HepG2 (cell line): Measurements from ENCODE around the gene TUBA4B. TPM values are rescaled to one million over a fixed set of nuclear protein-coding genes. Genes with fewer than 3 reads are reported as not detected.

ENCODE experiments used
- ATAC-seq: fragments of 200-7000 bp; cut with Tn5 transposase; 3 replicates; pipeline ENCODE4 v1.9.1; 2020; ENCODE audit warnings: mild to moderate bottlenecking, moderate library complexity
- BruUV-seq: library from RNA; stranded (reverse); fragments of 400-500 nt; replicated peaks from 2 replicates; lab custom pipeline; 2021; lab: Mats Ljungman, UMichigan
- CTCF ChIA-PET: fragments of 300-600 bp; formaldehyde crosslinking; extraction: SDS; loops from one replicate; lab custom pipeline; 2021; ENCODE audit warnings: low total read pairs, inconsistent platforms, low intra/inter-chr PET ratio; lab: Yijun Ruan, JAX
- POLR2A ChIA-PET: fragments of 350-600 bp; sonication (Branson Sonifier 250); formaldehyde crosslinking; loops from one replicate; lab custom pipeline; 2020; ENCODE audit warnings: antibody characterized with exemption, inconsistent platforms; lab: Yijun Ruan, JAX
- DNase-seq: peaks from one replicate; pipeline ENCODE4 v3.0.0-alpha.2; 2015; ENCODE audit warnings: low spot score
- FAIRE-seq: peaks from 3 replicates; lab custom pipeline; 2011; peaks lifted over from hg19 to GRCh38; lab: Jason Lieb, UNC
- H2AFZ ChIP-seq: one replicate; pipeline ENCODE4 v1.6.1; 2011; ENCODE audit warnings: low read length, inconsistent platforms
- H3K27ac ChIP-seq: fragments of 300-600 bp; 3 replicates; pipeline ENCODE4 v1.8.0; 2011; ENCODE audit warnings: mixed run types, mild to moderate bottlenecking, mixed read lengths, low read length, inconsistent platforms; ENCODE audit not compliant: insufficient read depth; ENCODE audit errors: extremely low read length
- H3K27me3 ChIP-seq, 2 experiments: fragments of 200-600 bp in 1 of 2; 2 replicates in 1 of 2; 3 replicates in 1 of 2; pipeline versions ENCODE4 v1.6.0 to v1.8.0; 2011; ENCODE audit warnings: low read length in 2 of 2, mild to moderate bottlenecking in 2 of 2, moderate library complexity in 2 of 2, inconsistent platforms in 1 of 2; ENCODE audit not compliant: insufficient read depth in 2 of 2, control insufficient read depth in 1 of 2
- H3K36me3 ChIP-seq, 2 experiments: fragments of 200-600 bp in 1 of 2; replicated peaks in 1 of 2; 2 replicates in 1 of 2; 3 replicates in 1 of 2; pipeline versions ENCODE4 v1.5.1 to v1.8.0; 2011; ENCODE audit warnings: low read length in 2 of 2, inconsistent platforms in 1 of 2; ENCODE audit not compliant: insufficient read depth in 2 of 2, control insufficient read depth in 1 of 2
- H3K4me1 ChIP-seq: 2 replicates; pipeline ENCODE4 v1.5.1; 2012; ENCODE audit warnings: low read length, inconsistent platforms; ENCODE audit not compliant: insufficient read depth
- H3K4me2 ChIP-seq: 2 replicates; pipeline ENCODE4 v1.6.0; 2011; ENCODE audit warnings: low read depth, low read length, inconsistent platforms
- H3K4me3 ChIP-seq, 3 experiments: fragments of 200-600 bp in 1 of 3; sonication (generic), shearing (Covaris generic) in 1 of 3; replicated peaks in 1 of 3; 2 replicates each; pipeline ENCODE4 v1.5.1; 2011 to 2016; ENCODE audit warnings: low read length in 3 of 3, inconsistent platforms in 2 of 3, low read depth in 2 of 3, mild to moderate bottlenecking in 2 of 3, control low read depth in 1 of 3, mixed read lengths in 1 of 3; ENCODE audit not compliant: insufficient read depth in 1 of 3
- H3K79me2 ChIP-seq: one replicate; pipeline ENCODE4 v1.6.1; 2011; ENCODE audit warnings: low read length, inconsistent platforms; ENCODE audit not compliant: insufficient read depth
- H3K9ac ChIP-seq: 2 replicates; pipeline ENCODE4 v1.6.0; 2011; ENCODE audit warnings: mild to moderate bottlenecking, low read depth, low read length, inconsistent platforms; ENCODE audit not compliant: insufficient read depth
- H3K9me3 ChIP-seq: 2 replicates; pipeline ENCODE4 v1.5.1; 2012; ENCODE audit warnings: mild to moderate bottlenecking, low read length
- H4K20me1 ChIP-seq: 2 replicates; pipeline ENCODE4 v1.6.0; 2011; ENCODE audit warnings: inconsistent platforms, mild to moderate bottlenecking, low read length, moderate library complexity; ENCODE audit not compliant: insufficient read depth
- HOXA9 ChIP-seq: sonication (generic); formaldehyde crosslinking; IDR thresholded peaks from 2 replicates; pipeline ENCODE4 v1.8.1; 2022; ENCODE audit warnings: missing genetic modification reagents, mild to moderate bottlenecking, moderate library complexity, borderline replicate concordance
- IRF1 ChIP-seq: sonication (generic); formaldehyde crosslinking; IDR thresholded peaks from 2 replicates; pipeline ENCODE4 v1.4.0; 2020; ENCODE audit warnings: low read depth, mild to moderate bottlenecking, missing genetic modification reagents
- NFE2L1 ChIP-seq: sonication (generic); formaldehyde crosslinking; IDR thresholded peaks from 2 replicates; pipeline ENCODE4 v1.4.0; 2020; ENCODE audit warnings: missing genetic modification reagents, mild to moderate bottlenecking, borderline replicate concordance
- POLR2AphosphoS5 ChIP-seq: IDR thresholded peaks from 2 replicates; pipeline ENCODE4 v1.6.1; 2012; ENCODE audit warnings: low read depth, low read length
- RBM22 ChIP-seq: fragments of 200-400 bp; formaldehyde crosslinking; optimal IDR thresholded peaks from 2 replicates; pipeline ENCODE3; 2017; ENCODE audit warnings: mild to moderate bottlenecking, low read length, moderate library complexity
- SETDB1 ChIP-seq: sonication (generic); formaldehyde crosslinking; IDR thresholded peaks from 2 replicates; pipeline ENCODE4 v1.5.1; 2020; ENCODE audit warnings: missing genetic modification reagents, mild to moderate bottlenecking, borderline replicate concordance
- ZNF225 ChIP-seq: sonication (generic); formaldehyde crosslinking; IDR thresholded peaks from 2 replicates; pipeline ENCODE4 v1.4.0; 2020; ENCODE audit warnings: mild to moderate bottlenecking, missing genetic modification reagents
- ZNF362 ChIP-seq: sonication (generic); formaldehyde crosslinking; IDR thresholded peaks from 2 replicates; pipeline ENCODE4 v1.4.0; 2020; ENCODE audit warnings: missing genetic modification reagents, mild to moderate bottlenecking, borderline replicate concordance
- ZNF530 ChIP-seq: sonication (generic); formaldehyde crosslinking; IDR thresholded peaks from 2 replicates; pipeline ENCODE4 v1.5.0; 2020; ENCODE audit warnings: low read depth, mild to moderate bottlenecking, missing genetic modification reagents
- WGBS: methylation state at CpG from one replicate; pipeline ENCODE4 v1.1.6; 2017; ENCODE audit warnings: low lambda C conversion rate; 5-methylcytosine and 5-hydroxymethylcytosine counted together
- in situ Hi-C: cut with HindIII; loops from 2 replicates; pipeline ENCODE4 v1.10.0; 2017; ENCODE audit warnings: low pct_unique_long_range_greater_than_20kb; ENCODE audit not compliant: extremely low pct_ligation_motif_present
- intact Hi-C: fragments of 100-400 bp; cut with micrococcal nuclease; formaldehyde crosslinking; loops from one replicate; pipeline ENCODE4 v1.10.0; 2022; ENCODE audit not compliant: unreplicated experiment
- polyA plus RNA-seq, 8 experiments: library from polyadenylated mRNA; depleted of rRNA in 3 of 8; stranded (reverse) in 7 of 8; unstranded in 1 of 8; fragments of >200 nt; fragmentation: Illumina TruSeq in 4 of 8; extraction: Trizol in 4 of 8; gene quantifications; 2 replicates each; pipeline versions ENCODE4 v1.2.1 to v1.2.3, GENCODE V29; 2011 to 2016; ENCODE audit warnings: low read depth in 4 of 8, missing spikeins in 1 of 8, mixed read lengths in 1 of 8; ENCODE audit not compliant: insufficient read depth in 1 of 8
- total RNA-seq, 5 experiments: library from RNA; depleted of rRNA; stranded (reverse); fragments of >200 nt; fragmentation: Illumina TruSeq; extraction: Trizol; gene quantifications; 2 replicates each; pipeline ENCODE4 v1.2.3, GENCODE V29; 2016; ENCODE audit warnings: low read depth in 1 of 5
- TF ChIP-seq, protein P1 (sequence below): IDR thresholded peaks from 2 replicates; pipeline ENCODE4 v1.6.1; 2016; ENCODE audit warnings: low read depth, missing genetic modification reagents, missing compliant biosample characterization

Gene TUBA4B
- total and polyA plus RNA-seq, 2 of the 13 experiments (the other 11 are each of a cell fraction or from before 2014, with no cell fraction given), result 0.18 to 0.22 TPM

GRCh38 chr2:219207884-219208740 is 44.9 kb upstream of the TUBA4B start (continued):
- TF ChIP-seq IRF1 (CRISPR knock-in tag) (no peak), ZNF530 (CRISPR knock-in tag) (no peak), ZNF362 (CRISPR knock-in tag) (no peak; the same call in 1 of the 2 replicates)

- peaks cover 60% of the 10 kb centered on the region for H3K4me1 ChIP-seq
- no peak for ATAC-seq
- in situ Hi-C loops (loop anchor here (5.0 kb wide), 1 partner anchor 37 kb away; the partner anchor contains the start of gene SLC23A3), intact Hi-C loops (no loop called here)
- peaks cover 28 to 46% of the 10 kb centered on the region in 2 experiments for H3K36me3 ChIP-seq
- H3K4me2 ChIP-seq, result peak overlapping the region; percentile 100
- CTCF ChIA-PET, result interaction anchor here (2.2 to 2.6 kb wide), 2 partner anchors 38 kb away, joined by 8 to 17 read pairs; no protein-coding TSS in a partner anchor
- no peak overlapping the region for H2AFZ ChIP-seq
- H3K9me3 ChIP-seq, result no peaks in the 10 kb centered on the region
- peak overlapping the region in 1 of 3 experiments; percentile 86; a peak in 1 of 6 replicates for H3K4me3 ChIP-seq
- no peak for FAIRE-seq
- peak overlapping the region; percentile 77 for H3K9ac ChIP-seq
- H3K27ac ChIP-seq, result peak overlapping the region; percentile 95
- BruUV-seq, result no TSS peak
- no peak for DNase-seq
- 93% methylated on average over 18 of the region's 18 CpGs for WGBS
- no peaks in the 10 kb centered on the region for H4K20me1 ChIP-seq
- POLR2A ChIA-PET, result interaction anchor here (1.3 to 5.6 kb wide), 11 partner anchors 8 to 69 kb away, joined by 3 to 227 read pairs (median 29); partner anchors contain the start of genes ABCB6, ANKZF1, ATG9A and CNPPD1
- H3K79me2 ChIP-seq, result peaks cover 6% of the 10 kb centered on the region
- H3K27me3 ChIP-seq, result no peaks in the 10 kb centered on the region; a peak in 1 of 5 replicates
- TF ChIP-seq POLR2AphosphoS5, result peak; percentile 32
- peak; percentile 50; the same call in 1 of the 2 replicates for TF ChIP-seq HOXA9 (CRISPR knock-in tag)
- peak; percentile 32 for TF ChIP-seq RBM22
- TF ChIP-seq ZNF225 (CRISPR knock-in tag), result 0 out of 2 replicates have a peak, but pooled peaks have one; percentile 74
- TF ChIP-seq SETDB1 (CRISPR knock-in tag), result 0 out of 2 replicates have a peak, but pooled peaks have one; percentile 50
- no peak for TF ChIP-seq NFE2L1 (CRISPR knock-in tag)
- TF ChIP-seq, protein P1, sequence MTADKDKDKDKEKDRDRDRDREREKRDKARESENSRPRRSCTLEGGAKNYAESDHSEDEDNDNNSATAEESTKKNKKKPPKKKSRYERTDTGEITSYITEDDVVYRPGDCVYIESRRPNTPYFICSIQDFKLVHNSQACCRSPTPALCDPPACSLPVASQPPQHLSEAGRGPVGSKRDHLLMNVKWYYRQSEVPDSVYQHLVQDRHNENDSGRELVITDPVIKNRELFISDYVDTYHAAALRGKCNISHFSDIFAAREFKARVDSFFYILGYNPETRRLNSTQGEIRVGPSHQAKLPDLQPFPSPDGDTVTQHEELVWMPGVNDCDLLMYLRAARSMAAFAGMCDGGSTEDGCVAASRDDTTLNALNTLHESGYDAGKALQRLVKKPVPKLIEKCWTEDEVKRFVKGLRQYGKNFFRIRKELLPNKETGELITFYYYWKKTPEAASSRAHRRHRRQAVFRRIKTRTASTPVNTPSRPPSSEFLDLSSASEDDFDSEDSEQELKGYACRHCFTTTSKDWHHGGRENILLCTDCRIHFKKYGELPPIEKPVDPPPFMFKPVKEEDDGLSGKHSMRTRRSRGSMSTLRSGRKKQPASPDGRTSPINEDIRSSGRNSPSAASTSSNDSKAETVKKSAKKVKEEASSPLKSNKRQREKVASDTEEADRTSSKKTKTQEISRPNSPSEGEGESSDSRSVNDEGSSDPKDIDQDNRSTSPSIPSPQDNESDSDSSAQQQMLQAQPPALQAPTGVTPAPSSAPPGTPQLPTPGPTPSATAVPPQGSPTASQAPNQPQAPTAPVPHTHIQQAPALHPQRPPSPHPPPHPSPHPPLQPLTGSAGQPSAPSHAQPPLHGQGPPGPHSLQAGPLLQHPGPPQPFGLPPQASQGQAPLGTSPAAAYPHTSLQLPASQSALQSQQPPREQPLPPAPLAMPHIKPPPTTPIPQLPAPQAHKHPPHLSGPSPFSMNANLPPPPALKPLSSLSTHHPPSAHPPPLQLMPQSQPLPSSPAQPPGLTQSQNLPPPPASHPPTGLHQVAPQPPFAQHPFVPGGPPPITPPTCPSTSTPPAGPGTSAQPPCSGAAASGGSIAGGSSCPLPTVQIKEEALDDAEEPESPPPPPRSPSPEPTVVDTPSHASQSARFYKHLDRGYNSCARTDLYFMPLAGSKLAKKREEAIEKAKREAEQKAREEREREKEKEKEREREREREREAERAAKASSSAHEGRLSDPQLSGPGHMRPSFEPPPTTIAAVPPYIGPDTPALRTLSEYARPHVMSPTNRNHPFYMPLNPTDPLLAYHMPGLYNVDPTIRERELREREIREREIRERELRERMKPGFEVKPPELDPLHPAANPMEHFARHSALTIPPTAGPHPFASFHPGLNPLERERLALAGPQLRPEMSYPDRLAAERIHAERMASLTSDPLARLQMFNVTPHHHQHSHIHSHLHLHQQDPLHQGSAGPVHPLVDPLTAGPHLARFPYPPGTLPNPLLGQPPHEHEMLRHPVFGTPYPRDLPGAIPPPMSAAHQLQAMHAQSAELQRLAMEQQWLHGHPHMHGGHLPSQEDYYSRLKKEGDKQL (CRISPR knock-in tag), result no peak
Measured at GRCh38 chr2:219209236-219210195, 43.5 kb upstream of the TUBA4B start.
